HFF-Myc (cell line): ENCODE data around the gene TMC2.

Experiments
- DNase-seq: peaks from one replicate; pipeline ENCODE4 v3.0.0-alpha.2; 2011; ENCODE audit warnings: low read depth; ENCODE audit errors: extremely low read depth
- H3K4me3 ChIP-seq: replicated peaks from 2 replicates; pipeline ENCODE4 v1.5.1; 2011; ENCODE audit warnings: low read depth, mild to moderate bottlenecking, control low read depth, low read length
- CTCF ChIP-seq: IDR thresholded peaks from 2 replicates; pipeline ENCODE4 v1.5.1; 2012; ENCODE audit warnings: mild to moderate bottlenecking, low read depth, low read length, control low read depth; ENCODE audit errors: missing control alignments

The TMC2 gene

DNA sequence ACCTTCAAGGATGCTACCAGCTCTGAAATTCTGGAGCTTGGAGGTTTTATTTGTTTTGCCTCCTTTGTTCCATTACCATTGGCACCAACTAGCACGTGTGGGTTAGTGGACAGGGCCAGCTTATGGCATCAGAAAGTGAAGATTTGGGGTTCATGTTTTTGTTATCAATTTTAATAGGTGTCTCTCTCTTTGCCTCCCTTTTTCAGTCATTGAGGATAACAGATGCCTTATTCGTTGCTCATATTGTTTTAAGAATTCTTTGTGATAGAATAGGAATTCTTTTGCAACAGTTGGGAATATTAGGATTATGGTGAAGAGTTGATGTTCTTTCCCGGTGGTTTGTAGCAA lies 22.9 kb downstream of the TMC2 start:
- DNase-seq: no peak
- TF ChIP-seq CTCF: no peak
- no peak overlapping the region for H3K4me3 ChIP-seq

GRCh38 chr20:2559651-2560050 lies 23.3 kb downstream of the TMC2 start:
- no peak for DNase-seq
- no peak for TF ChIP-seq CTCF
- no peak overlapping the region for H3K4me3 ChIP-seq

DNA sequence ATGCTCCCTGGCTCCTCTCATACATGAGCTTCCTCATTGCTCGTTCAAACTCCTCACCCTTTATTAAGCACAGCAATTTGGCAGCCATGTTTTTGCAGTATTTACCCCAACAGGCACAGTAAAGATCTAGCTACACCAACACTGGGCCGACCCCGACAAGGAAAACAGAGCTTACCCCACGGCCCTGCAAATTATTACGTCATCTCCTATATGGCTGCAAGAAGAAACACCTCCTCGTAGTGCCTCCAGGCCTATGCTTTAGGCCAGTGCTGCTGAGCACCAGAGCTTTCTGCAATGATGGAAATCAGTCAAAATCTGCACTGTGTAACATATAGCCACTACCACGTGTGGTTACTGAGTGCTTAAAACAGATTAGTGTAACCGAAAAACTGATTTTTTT lies 26.7 kb downstream of the TMC2 start:
- no peak for DNase-seq

DNA sequence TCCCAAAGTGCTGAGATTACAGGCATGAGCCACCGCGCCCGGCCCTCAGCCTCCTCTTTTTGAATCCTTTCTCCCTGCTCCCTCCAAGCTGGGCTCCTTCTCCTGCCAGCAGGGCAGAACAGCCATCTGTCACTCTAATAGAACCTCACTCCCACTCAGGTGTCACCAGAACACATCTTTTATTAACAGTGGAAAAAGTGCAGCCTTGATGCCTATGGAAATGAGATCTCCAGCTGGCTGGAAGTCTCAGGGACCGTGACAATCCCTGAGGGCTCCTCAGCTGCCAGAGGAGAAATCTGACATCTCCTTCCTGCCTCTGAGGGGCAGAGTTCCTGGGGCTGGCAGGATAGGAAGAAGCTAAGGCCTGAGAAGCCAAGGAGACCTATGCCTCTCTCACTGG lies 28.0 kb downstream of the TMC2 start:
- H3K4me3 ChIP-seq: no peak overlapping the region
- no peak for DNase-seq
- no peak for TF ChIP-seq CTCF

More for the DNA sequence above, 26.7 kb downstream of the TMC2 start:
- no peak overlapping the region for H3K4me3 ChIP-seq
- no peak for TF ChIP-seq CTCF

DNA sequence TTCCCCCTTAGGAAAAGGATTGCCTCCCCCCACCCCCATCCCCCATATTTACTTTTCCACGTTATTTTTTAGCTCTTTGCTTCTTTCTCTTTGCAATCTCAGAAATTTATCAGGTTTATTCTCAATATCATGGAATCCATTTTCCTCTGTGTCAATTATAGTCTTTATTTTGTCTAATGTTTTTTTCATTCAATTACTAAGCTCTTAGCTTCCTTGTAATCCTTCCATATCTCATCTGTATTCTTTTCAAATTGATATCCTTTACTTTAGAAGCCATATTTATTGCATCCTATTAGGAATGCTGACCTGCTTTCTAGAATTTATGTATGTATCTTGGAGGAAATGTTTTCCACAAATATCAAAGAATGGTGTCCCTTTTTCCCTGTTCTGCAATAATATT lies 39.3 kb downstream of the TMC2 start:
- no peak overlapping the region for H3K4me3 ChIP-seq
- no peak for DNase-seq
- TF ChIP-seq CTCF: no peak

DNA sequence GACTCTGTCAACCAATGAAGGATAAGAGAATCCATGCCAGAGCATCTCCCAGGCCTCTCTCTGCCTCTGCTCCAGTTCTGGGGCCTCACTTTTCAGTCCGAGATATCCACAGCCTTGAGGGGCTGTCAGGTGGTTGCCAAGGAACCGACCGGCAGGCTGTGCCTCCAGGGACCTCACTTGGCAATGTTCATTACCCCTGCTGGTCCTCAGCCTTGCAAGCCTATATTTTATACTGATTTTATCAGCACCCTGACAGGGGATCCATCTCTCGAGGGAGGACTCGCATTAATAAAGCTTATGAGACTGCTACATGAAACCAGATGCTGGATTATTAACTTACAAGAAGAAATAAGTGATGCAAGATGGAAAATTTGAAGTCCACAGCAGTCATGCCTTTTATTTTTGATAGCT lies 39.9 kb downstream of the TMC2 start:
- no peak overlapping the region for H3K4me3 ChIP-seq
- TF ChIP-seq CTCF: no peak
- DNase-seq: no peak

- no peak for DNase-seq
- no peak for TF ChIP-seq CTCF
- no peak overlapping the region for H3K4me3 ChIP-seq
These were observed 42.3 kb downstream of the TMC2 start for GRCh38 chr20:2578475-2579192.
